HepG2 (cell line): ENCODE data around the gene SNRPB2. TPM values are rescaled to one million over a fixed set of nuclear protein-coding genes. Genes with fewer than 3 reads are reported as not detected.
A peak's percentile ranks its signal among the peaks of the same experiment; 100 is the strongest.

Source experiments
- ATAC-seq: fragments of 200-7000 bp; cut with Tn5 transposase; 3 replicates; pipeline ENCODE4 v1.9.1; 2020; ENCODE audit warnings: mild to moderate bottlenecking, moderate library complexity
- BruUV-seq: library from RNA; stranded (reverse); fragments of 400-500 nt; replicated peaks from 2 replicates; lab custom pipeline; 2021; lab: Mats Ljungman, UMichigan
- CTCF ChIA-PET: fragments of 300-600 bp; formaldehyde crosslinking; extraction: SDS; loops from one replicate; lab custom pipeline; 2021; ENCODE audit warnings: low total read pairs, inconsistent platforms, low intra/inter-chr PET ratio; lab: Yijun Ruan, JAX
- POLR2A ChIA-PET: fragments of 350-600 bp; sonication (Branson Sonifier 250); formaldehyde crosslinking; loops from one replicate; lab custom pipeline; 2020; ENCODE audit warnings: antibody characterized with exemption, inconsistent platforms; lab: Yijun Ruan, JAX
- DNase-seq: peaks from one replicate; pipeline ENCODE4 v3.0.0-alpha.2; 2015; ENCODE audit warnings: low spot score
- FAIRE-seq: peaks from 3 replicates; lab custom pipeline; 2011; peaks lifted over from hg19 to GRCh38; lab: Jason Lieb, UNC
- H2AFZ ChIP-seq: one replicate; pipeline ENCODE4 v1.6.1; 2011; ENCODE audit warnings: low read length, inconsistent platforms
- H3K27ac ChIP-seq: fragments of 300-600 bp; 3 replicates; pipeline ENCODE4 v1.8.0; 2011; ENCODE audit warnings: mixed run types, mild to moderate bottlenecking, mixed read lengths, low read length, inconsistent platforms; ENCODE audit not compliant: insufficient read depth; ENCODE audit errors: extremely low read length
- H3K27me3 ChIP-seq, 2 experiments: fragments of 200-600 bp in 1 of 2; 2 replicates in 1 of 2; 3 replicates in 1 of 2; pipeline versions ENCODE4 v1.6.0 to v1.8.0; 2011; ENCODE audit warnings: low read length in 2 of 2, mild to moderate bottlenecking in 2 of 2, moderate library complexity in 2 of 2, inconsistent platforms in 1 of 2; ENCODE audit not compliant: insufficient read depth in 2 of 2, control insufficient read depth in 1 of 2
- H3K36me3 ChIP-seq, 2 experiments: fragments of 200-600 bp in 1 of 2; replicated peaks in 1 of 2; 2 replicates in 1 of 2; 3 replicates in 1 of 2; pipeline versions ENCODE4 v1.5.1 to v1.8.0; 2011; ENCODE audit warnings: low read length in 2 of 2, inconsistent platforms in 1 of 2; ENCODE audit not compliant: insufficient read depth in 2 of 2, control insufficient read depth in 1 of 2
- H3K4me1 ChIP-seq: 2 replicates; pipeline ENCODE4 v1.5.1; 2012; ENCODE audit warnings: low read length, inconsistent platforms; ENCODE audit not compliant: insufficient read depth
- H3K4me2 ChIP-seq: 2 replicates; pipeline ENCODE4 v1.6.0; 2011; ENCODE audit warnings: low read depth, low read length, inconsistent platforms
- H3K4me3 ChIP-seq, 3 experiments: fragments of 200-600 bp in 1 of 3; sonication (generic), shearing (Covaris generic) in 1 of 3; replicated peaks in 1 of 3; 2 replicates each; pipeline ENCODE4 v1.5.1; 2011 to 2016; ENCODE audit warnings: low read length in 3 of 3, inconsistent platforms in 2 of 3, low read depth in 2 of 3, mild to moderate bottlenecking in 2 of 3, control low read depth in 1 of 3, mixed read lengths in 1 of 3; ENCODE audit not compliant: insufficient read depth in 1 of 3
- H3K79me2 ChIP-seq: one replicate; pipeline ENCODE4 v1.6.1; 2011; ENCODE audit warnings: low read length, inconsistent platforms; ENCODE audit not compliant: insufficient read depth
- H3K9ac ChIP-seq: 2 replicates; pipeline ENCODE4 v1.6.0; 2011; ENCODE audit warnings: mild to moderate bottlenecking, low read depth, low read length, inconsistent platforms; ENCODE audit not compliant: insufficient read depth
- H3K9me3 ChIP-seq: 2 replicates; pipeline ENCODE4 v1.5.1; 2012; ENCODE audit warnings: mild to moderate bottlenecking, low read length
- H4K20me1 ChIP-seq: 2 replicates; pipeline ENCODE4 v1.6.0; 2011; ENCODE audit warnings: inconsistent platforms, mild to moderate bottlenecking, low read length, moderate library complexity; ENCODE audit not compliant: insufficient read depth
- BHLHE40 ChIP-seq: IDR thresholded peaks from 2 replicates; pipeline ENCODE4 v1.6.1; 2011; ENCODE audit warnings: low read length, improper control_type of control experiment
- FLYWCH1 ChIP-seq: sonication (generic); formaldehyde crosslinking; IDR thresholded peaks from 2 replicates; pipeline ENCODE4 v1.8.1; 2023; ENCODE audit warnings: mild to moderate bottlenecking, missing genetic modification reagents
- FOSL2 ChIP-seq: sonication (generic); formaldehyde crosslinking; IDR thresholded peaks from 2 replicates; pipeline ENCODE4 v1.4.0; 2020; ENCODE audit warnings: missing genetic modification reagents
- PHF8 ChIP-seq: sonication (generic); formaldehyde crosslinking; IDR thresholded peaks from 2 replicates; pipeline ENCODE4 v1.5.0; 2020; ENCODE audit warnings: missing genetic modification reagents
- ZNF766 ChIP-seq: sonication (generic); formaldehyde crosslinking; IDR thresholded peaks from 2 replicates; pipeline ENCODE4 v1.5.0; 2020; ENCODE audit warnings: missing genetic modification reagents, borderline replicate concordance
- WGBS: methylation state at CpG from one replicate; pipeline ENCODE4 v1.1.6; 2017; ENCODE audit warnings: low lambda C conversion rate; 5-methylcytosine and 5-hydroxymethylcytosine counted together
- in situ Hi-C: cut with HindIII; loops from 2 replicates; pipeline ENCODE4 v1.10.0; 2017; ENCODE audit warnings: low pct_unique_long_range_greater_than_20kb; ENCODE audit not compliant: extremely low pct_ligation_motif_present
- intact Hi-C: fragments of 100-400 bp; cut with micrococcal nuclease; formaldehyde crosslinking; loops from one replicate; pipeline ENCODE4 v1.10.0; 2022; ENCODE audit not compliant: unreplicated experiment
- polyA plus RNA-seq, 8 experiments: library from polyadenylated mRNA; depleted of rRNA in 3 of 8; stranded (reverse) in 7 of 8; unstranded in 1 of 8; fragments of >200 nt; fragmentation: Illumina TruSeq in 4 of 8; extraction: Trizol in 4 of 8; gene quantifications; 2 replicates each; pipeline versions ENCODE4 v1.2.1 to v1.2.3, GENCODE V29; 2011 to 2016; ENCODE audit warnings: low read depth in 4 of 8, missing spikeins in 1 of 8, mixed read lengths in 1 of 8; ENCODE audit not compliant: insufficient read depth in 1 of 8
- total RNA-seq, 5 experiments: library from RNA; depleted of rRNA; stranded (reverse); fragments of >200 nt; fragmentation: Illumina TruSeq; extraction: Trizol; gene quantifications; 2 replicates each; pipeline ENCODE4 v1.2.3, GENCODE V29; 2016; ENCODE audit warnings: low read depth in 1 of 5
- TF ChIP-seq, protein P1 (sequence below): IDR thresholded peaks from 2 replicates; pipeline ENCODE4 v1.4.0; 2020; ENCODE audit warnings: mild to moderate bottlenecking, missing genetic modification reagents
- TF ChIP-seq, protein P2 (sequence below), 2 experiments: fragments of 450-650 bp in 1 of 2; sonication (generic) in 1 of 2; formaldehyde crosslinking; IDR thresholded peaks; 2 replicates each; pipeline versions ENCODE4 v1.5.0 to v1.8.0; 2020 to 2022; ENCODE audit warnings: mild to moderate bottlenecking in 1 of 2, missing genetic modification reagents in 1 of 2
- TF ChIP-seq, protein P3 (sequence below): sonication (generic); formaldehyde crosslinking; IDR thresholded peaks from 2 replicates; pipeline ENCODE4 v1.4.0; 2020; ENCODE audit warnings: low read depth, missing genetic modification reagents

Gene SNRPB2
- total and polyA plus RNA-seq, 2 of the 13 experiments (the other 11 are each of a cell fraction or from before 2014, with no cell fraction given), result 107 to 204 TPM

GRCh38 chr20:16712511-16712947 is 17.3 kb upstream of the SNRPB2 start:
- no peak overlapping the region for H3K4me3 ChIP-seq
- CTCF ChIA-PET, result no interaction called here
- no peak for FAIRE-seq
- in situ Hi-C loops, result no loop called here
- BruUV-seq, result no TSS peak
- no peaks in the 10 kb centered on the region for H3K36me3 ChIP-seq
- no peaks in the 10 kb centered on the region for H3K79me2 ChIP-seq
- H4K20me1 ChIP-seq, result no peaks in the 10 kb centered on the region
- H3K4me1 ChIP-seq, result peaks cover 19% of the 10 kb centered on the region
- peak; percentile 36 for DNase-seq
- peak; percentile 39; the same call in 2 of the 3 replicates for ATAC-seq
- TF ChIP-seq, protein P1, sequence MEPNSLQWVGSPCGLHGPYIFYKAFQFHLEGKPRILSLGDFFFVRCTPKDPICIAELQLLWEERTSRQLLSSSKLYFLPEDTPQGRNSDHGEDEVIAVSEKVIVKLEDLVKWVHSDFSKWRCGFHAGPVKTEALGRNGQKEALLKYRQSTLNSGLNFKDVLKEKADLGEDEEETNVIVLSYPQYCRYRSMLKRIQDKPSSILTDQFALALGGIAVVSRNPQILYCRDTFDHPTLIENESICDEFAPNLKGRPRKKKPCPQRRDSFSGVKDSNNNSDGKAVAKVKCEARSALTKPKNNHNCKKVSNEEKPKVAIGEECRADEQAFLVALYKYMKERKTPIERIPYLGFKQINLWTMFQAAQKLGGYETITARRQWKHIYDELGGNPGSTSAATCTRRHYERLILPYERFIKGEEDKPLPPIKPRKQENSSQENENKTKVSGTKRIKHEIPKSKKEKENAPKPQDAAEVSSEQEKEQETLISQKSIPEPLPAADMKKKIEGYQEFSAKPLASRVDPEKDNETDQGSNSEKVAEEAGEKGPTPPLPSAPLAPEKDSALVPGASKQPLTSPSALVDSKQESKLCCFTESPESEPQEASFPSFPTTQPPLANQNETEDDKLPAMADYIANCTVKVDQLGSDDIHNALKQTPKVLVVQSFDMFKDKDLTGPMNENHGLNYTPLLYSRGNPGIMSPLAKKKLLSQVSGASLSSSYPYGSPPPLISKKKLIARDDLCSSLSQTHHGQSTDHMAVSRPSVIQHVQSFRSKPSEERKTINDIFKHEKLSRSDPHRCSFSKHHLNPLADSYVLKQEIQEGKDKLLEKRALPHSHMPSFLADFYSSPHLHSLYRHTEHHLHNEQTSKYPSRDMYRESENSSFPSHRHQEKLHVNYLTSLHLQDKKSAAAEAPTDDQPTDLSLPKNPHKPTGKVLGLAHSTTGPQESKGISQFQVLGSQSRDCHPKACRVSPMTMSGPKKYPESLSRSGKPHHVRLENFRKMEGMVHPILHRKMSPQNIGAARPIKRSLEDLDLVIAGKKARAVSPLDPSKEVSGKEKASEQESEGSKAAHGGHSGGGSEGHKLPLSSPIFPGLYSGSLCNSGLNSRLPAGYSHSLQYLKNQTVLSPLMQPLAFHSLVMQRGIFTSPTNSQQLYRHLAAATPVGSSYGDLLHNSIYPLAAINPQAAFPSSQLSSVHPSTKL, result 0 out of 2 replicates have a peak, but pooled peaks have one; percentile 10
- TF ChIP-seq FOSL2 (CRISPR knock-in tag) (no peak), BHLHE40 (0 out of 2 replicates have a peak, but pooled peaks have one; percentile 18), PHF8 (CRISPR knock-in tag) (0 out of 2 replicates have a peak, but pooled peaks have one; percentile 20), ZNF766 (CRISPR knock-in tag) (no peak), FLYWCH1 (CRISPR knock-in tag) (no peak)
- TF ChIP-seq, protein P2, sequence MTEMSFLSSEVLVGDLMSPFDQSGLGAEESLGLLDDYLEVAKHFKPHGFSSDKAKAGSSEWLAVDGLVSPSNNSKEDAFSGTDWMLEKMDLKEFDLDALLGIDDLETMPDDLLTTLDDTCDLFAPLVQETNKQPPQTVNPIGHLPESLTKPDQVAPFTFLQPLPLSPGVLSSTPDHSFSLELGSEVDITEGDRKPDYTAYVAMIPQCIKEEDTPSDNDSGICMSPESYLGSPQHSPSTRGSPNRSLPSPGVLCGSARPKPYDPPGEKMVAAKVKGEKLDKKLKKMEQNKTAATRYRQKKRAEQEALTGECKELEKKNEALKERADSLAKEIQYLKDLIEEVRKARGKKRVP (CRISPR knock-in tag; IDR thresholded peaks at IDR 0.05), result 0 out of 4 replicates have a peak, but pooled peaks of 1 of the 2 experiments have one; percentile 54
- TF ChIP-seq, protein P3, sequence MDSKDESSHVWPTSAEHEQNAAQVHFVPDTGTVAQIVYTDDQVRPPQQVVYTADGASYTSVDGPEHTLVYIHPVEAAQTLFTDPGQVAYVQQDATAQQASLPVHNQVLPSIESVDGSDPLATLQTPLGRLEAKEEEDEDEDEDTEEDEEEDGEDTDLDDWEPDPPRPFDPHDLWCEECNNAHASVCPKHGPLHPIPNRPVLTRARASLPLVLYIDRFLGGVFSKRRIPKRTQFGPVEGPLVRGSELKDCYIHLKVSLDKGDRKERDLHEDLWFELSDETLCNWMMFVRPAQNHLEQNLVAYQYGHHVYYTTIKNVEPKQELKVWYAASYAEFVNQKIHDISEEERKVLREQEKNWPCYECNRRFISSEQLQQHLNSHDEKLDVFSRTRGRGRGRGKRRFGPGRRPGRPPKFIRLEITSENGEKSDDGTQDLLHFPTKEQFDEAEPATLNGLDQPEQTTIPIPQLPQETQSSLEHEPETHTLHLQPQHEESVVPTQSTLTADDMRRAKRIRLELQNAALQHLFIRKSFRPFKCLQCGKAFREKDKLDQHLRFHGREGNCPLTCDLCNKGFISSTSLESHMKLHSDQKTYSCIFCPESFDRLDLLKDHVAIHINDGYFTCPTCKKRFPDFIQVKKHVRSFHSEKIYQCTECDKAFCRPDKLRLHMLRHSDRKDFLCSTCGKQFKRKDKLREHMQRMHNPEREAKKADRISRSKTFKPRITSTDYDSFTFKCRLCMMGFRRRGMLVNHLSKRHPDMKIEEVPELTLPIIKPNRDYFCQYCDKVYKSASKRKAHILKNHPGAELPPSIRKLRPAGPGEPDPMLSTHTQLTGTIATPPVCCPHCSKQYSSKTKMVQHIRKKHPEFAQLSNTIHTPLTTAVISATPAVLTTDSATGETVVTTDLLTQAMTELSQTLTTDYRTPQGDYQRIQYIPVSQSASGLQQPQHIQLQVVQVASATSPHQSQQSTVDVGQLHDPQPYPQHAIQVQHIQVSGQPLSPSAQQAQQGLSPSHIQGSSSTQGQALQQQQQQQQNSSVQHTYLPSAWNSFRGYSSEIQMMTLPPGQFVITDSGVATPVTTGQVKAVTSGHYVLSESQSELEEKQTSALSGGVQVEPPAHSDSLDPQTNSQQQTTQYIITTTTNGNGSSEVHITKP (CRISPR knock-in tag), result peak; percentile 88; the same call in 1 of the 2 replicates
- peaks cover 7 to 36% of the 10 kb centered on the region in 2 experiments; a peak in 4 of 5 replicates for H3K27me3 ChIP-seq
- WGBS, result 2% methylated on average over 6 of the region's 6 CpGs
- H3K27ac ChIP-seq, result no peak overlapping the region
- H3K9me3 ChIP-seq, result no peaks in the 10 kb centered on the region
- no peak overlapping the region for H2AFZ ChIP-seq
- POLR2A ChIA-PET, result no interaction called here
- intact Hi-C loops, result no loop called here
- H3K9ac ChIP-seq, result no peak overlapping the region
- H3K4me2 ChIP-seq, result peak overlapping the region; percentile 21; the same call in 1 of the 2 replicates
